HG03135 (cell line): ENCODE measurements around the gene ARFGAP1.

Experiments used
- ATAC-seq: cut with Tn5 transposase; IDR thresholded peaks from one replicate; pipeline ENCODE4 v1.9.1; 2021; ENCODE audit warnings: mild to moderate bottlenecking, moderate library complexity; ENCODE audit not compliant: unreplicated experiment

ARFGAP1 gene

GRCh38 chr20:63306673-63307537, 34.3 kb downstream of the ARFGAP1 start:
- ATAC-seq, result no peak

- no peak for ATAC-seq
Measured at GRCh38 chr20:63307538-63308217, 35.1 kb downstream of the ARFGAP1 start.

- ATAC-seq, result no peak
Measured at GRCh38 chr20:63308218-63308911, 35.8 kb downstream of the ARFGAP1 start.

- ATAC-seq, result no peak
Measured at GRCh38 chr20:63309261-63310071, 36.9 kb downstream of the ARFGAP1 start.

- ATAC-seq, result no peak
Measured at GRCh38 chr20:63310265-63310991, 37.8 kb downstream of the ARFGAP1 start.

GRCh38 chr20:63311186-63311832, 38.7 kb downstream of the ARFGAP1 start:
- ATAC-seq, result no peak

- ATAC-seq, result no peak
Measured at GRCh38 chr20:63311833-63312243, 39.2 kb downstream of the ARFGAP1 start.

- ATAC-seq, result no peak
Measured at GRCh38 chr20:63312273-63312672, 39.7 kb downstream of the ARFGAP1 start.

GRCh38 chr20:63312690-63313348, 40.2 kb downstream of the ARFGAP1 start:
- ATAC-seq, result no peak

GRCh38 chr20:63313349-63314014, 40.9 kb downstream of the ARFGAP1 start:
- no peak for ATAC-seq

- no peak for ATAC-seq
Measured at GRCh38 chr20:63314015-63314471, 41.4 kb downstream of the ARFGAP1 start.

GRCh38 chr20:63314566-63315239, 42.1 kb downstream of the ARFGAP1 start:
- ATAC-seq, result no peak

- no peak for ATAC-seq
Measured at GRCh38 chr20:63315240-63315689, 42.7 kb downstream of the ARFGAP1 start.

- no peak for ATAC-seq
Measured at GRCh38 chr20:63315731-63316491, 43.3 kb downstream of the ARFGAP1 start.

- ATAC-seq, result no peak
Measured at GRCh38 chr20:63316502-63316921, 43.9 kb downstream of the ARFGAP1 start.

- ATAC-seq, result no peak
Measured at GRCh38 chr20:63317061-63317460, 44.4 kb downstream of the ARFGAP1 start.
